K562 (cell line): ENCODE results near the gene TAS2R20. TPM values are rescaled to one million over a fixed set of nuclear protein-coding genes. Genes with fewer than 3 reads are reported as not detected.

Experiments
- ATAC-seq: fragments of 200-7000 bp; cut with Tn5 transposase; 3 replicates; pipeline ENCODE4 v1.9.1; 2020; ENCODE audit warnings: moderate library complexity
- BruUV-seq: library from RNA; stranded (reverse); fragments of 400-500 nt; replicated peaks from 2 replicates; lab custom pipeline; 2021; lab: Mats Ljungman, UMichigan
- CTCF ChIA-PET: fragments of 300-600 bp; formaldehyde crosslinking; extraction: SDS; loops from one replicate; lab custom pipeline; 2021; ENCODE audit warnings: low intra/inter-chr PET ratio; lab: Yijun Ruan, JAX
- POLR2A ChIA-PET: fragments of 300-600, 350-650 bp; sonication (Branson Sonifier 250); formaldehyde crosslinking; extraction: SDS; loops from one replicate; lab custom pipeline; 2021; ENCODE audit warnings: antibody characterized with exemption, inconsistent platforms; lab: Yijun Ruan, JAX
- DNase-seq, 4 experiments: peaks; one replicate each; pipeline versions ENCODE4 v3.0.0 to v3.0.0-alpha.2; 2011 to 2018; ENCODE audit warnings: low spot score in 3 of 4, mixed read lengths in 3 of 4; ENCODE audit errors: extremely low read depth in 1 of 4
- FAIRE-seq: peaks from 2 replicates; lab custom pipeline; 2011; peaks lifted over from hg19 to GRCh38; lab: Jason Lieb, UNC
- H2AFZ ChIP-seq: 2 replicates; pipeline ENCODE4 v1.6.0; 2011; ENCODE audit warnings: low read depth, low read length, control low read depth, inconsistent platforms
- H3K27ac ChIP-seq: fragments of 200-600 bp; 3 replicates; pipeline ENCODE4 v1.8.0; 2011; ENCODE audit warnings: low read depth, mild to moderate bottlenecking, control low read depth, inconsistent platforms, low read length, moderate library complexity, mixed read lengths; ENCODE audit errors: extremely low read depth
- H3K27me3 ChIP-seq, 2 experiments: fragments of 300-600 bp in 1 of 2; 2 replicates in 1 of 2; 3 replicates in 1 of 2; pipeline versions ENCODE4 v1.6.0 to v1.8.0; 2011; ENCODE audit warnings: inconsistent platforms in 2 of 2, low read length in 2 of 2, mild to moderate bottlenecking in 1 of 2, mixed read lengths in 1 of 2, moderate library complexity in 1 of 2; ENCODE audit not compliant: control insufficient read depth in 2 of 2, insufficient read depth in 2 of 2
- H3K36me3 ChIP-seq: fragments of 300-600 bp; 3 replicates; pipeline ENCODE4 v1.8.0; 2011; ENCODE audit warnings: mild to moderate bottlenecking, low read length, inconsistent platforms; ENCODE audit not compliant: control insufficient read depth, insufficient read depth
- H3K4me1 ChIP-seq, 2 experiments: fragments of 200-600 bp in 1 of 2; replicated peaks in 1 of 2; 2 replicates in 1 of 2; 3 replicates in 1 of 2; pipeline versions ENCODE4 v1.5.1 to v1.8.0; 2011; ENCODE audit warnings: inconsistent platforms in 2 of 2, low read length in 2 of 2, mild to moderate bottlenecking in 1 of 2, mixed read lengths in 1 of 2, moderate library complexity in 1 of 2; ENCODE audit not compliant: control insufficient read depth in 2 of 2, insufficient read depth in 2 of 2
- H3K4me2 ChIP-seq: 2 replicates; pipeline ENCODE4 v1.6.1; 2011; ENCODE audit warnings: low read length, control low read depth, inconsistent platforms, mixed read lengths; ENCODE audit not compliant: insufficient read depth
- H3K4me3 ChIP-seq: fragments of 200-600 bp; sonication (generic), shearing (Covaris generic); 2 replicates; pipeline ENCODE4 v1.5.1; 2016; ENCODE audit warnings: control low read depth, inconsistent platforms
- H3K79me2 ChIP-seq: fragments of 200-600 bp; 3 replicates; pipeline ENCODE4 v1.8.0; 2011; ENCODE audit warnings: low read length, inconsistent platforms; ENCODE audit not compliant: control insufficient read depth, insufficient read depth
- H3K9ac ChIP-seq, 2 experiments: 2 replicates each; pipeline versions ENCODE4 v1.6.0 to v1.6.1; 2011; ENCODE audit warnings: low read depth in 2 of 2, low read length in 2 of 2, control low read depth in 1 of 2, inconsistent platforms in 1 of 2, mild to moderate bottlenecking in 1 of 2, mixed read lengths in 1 of 2; ENCODE audit not compliant: insufficient read depth in 1 of 2
- H3K9me1 ChIP-seq: one replicate; pipeline ENCODE4 v1.6.0; 2011; ENCODE audit warnings: inconsistent platforms, mild to moderate bottlenecking, low read length, moderate library complexity; ENCODE audit not compliant: control insufficient read depth, insufficient read depth
- H3K9me3 ChIP-seq: replicated peaks from 2 replicates; pipeline ENCODE4 v1.5.1; 2011; ENCODE audit warnings: low read depth, low read length, inconsistent platforms; ENCODE audit not compliant: control insufficient read depth, insufficient read depth
- H4K20me1 ChIP-seq: replicated peaks from 2 replicates; pipeline ENCODE4 v1.6.1; 2011; ENCODE audit warnings: low read length, inconsistent platforms, mixed read lengths; ENCODE audit not compliant: control insufficient read depth, insufficient read depth
- YBX1 ChIP-seq: fragments of 450-650 bp; IDR thresholded peaks from 2 replicates; pipeline ENCODE4 v1.7.1; 2016; ENCODE audit warnings: mild to moderate bottlenecking
- ZBTB40 ChIP-seq, 2 experiments: fragments of 450-650 bp in 1 of 2; sonication (generic) in 1 of 2; formaldehyde crosslinking in 1 of 2; IDR thresholded peaks; 2 replicates each; pipeline versions ENCODE4 v1.7.1 to v1.9.0; 2016 to 2022; ENCODE audit warnings: inconsistent platforms in 1 of 2, mild to moderate bottlenecking in 1 of 2, missing genetic modification reagents in 1 of 2
- whole genome bisulfite sequencing: fragments of 100-300 bp; shearing (Covaris generic); methylation state at CpG from one replicate; pipeline ENCODE4 v1.1.6; 2016; ENCODE audit warnings: low coverage, mixed read lengths; ENCODE audit not compliant: insufficient coverage; ENCODE audit errors: missing lambda C conversion rate; 5-methylcytosine and 5-hydroxymethylcytosine counted together
- in situ Hi-C: fragments of 300-500 bp; cut with MboI; formaldehyde crosslinking; loops from 4 replicates; pipeline ENCODE4 v1.15.0; 2018; ENCODE audit warnings: inconsistent platforms, mixed read lengths
- intact Hi-C: fragments of 100-400 bp; cut with micrococcal nuclease; formaldehyde crosslinking; loops from 2 replicates; pipeline ENCODE4 v1.14.2; 2022
- polyA plus RNA-seq, 8 experiments: library from polyadenylated mRNA; depleted of rRNA in 4 of 8; stranded (reverse) in 5 of 8; unstranded in 3 of 8; fragments of >200 nt; fragmentation: Nextera tagmentation in 2 of 8; fragmentation: Illumina TruSeq in 1 of 8; extraction: Ambion mirVana in 2 of 8; extraction: Trizol in 1 of 8; gene quantifications; 2 replicates each; pipeline versions ENCODE4 v1.2.1 to v1.2.3, GENCODE V29; 2011 to 2014; ENCODE audit warnings: inconsistent platforms in 1 of 8, missing spikeins in 1 of 8
- total RNA-seq, 7 experiments: library from RNA; depleted of rRNA in 6 of 7; stranded (reverse); fragments of >200 nt in 6 of 7; fragmentation: Illumina TruSeq in 2 of 7; extraction: Trizol in 2 of 7; gene quantifications; 2 replicates each; pipeline versions ENCODE4 v1.2.1 to v1.2.3, GENCODE V29; 2011 to 2021; ENCODE audit warnings: low replicate concordance in 1 of 7

The TAS2R20 gene
- total and polyA plus RNA-seq, 9 of the 15 experiments (the other 6 are each of a cell fraction or from before 2014, with no cell fraction given) = 0.07 to 2.3 (median 0.77) TPM

- BruUV-seq = no TSS peak
- no peak within 1 kb of the TSS for H3K27ac ChIP-seq
Measured at GRCh38 chr12:11022520-11022919, 24.4 kb upstream of the TAS2R20 start, which contains the start of gene TAS2R19. Gene TAS2R19 (minus strand): TSS chr12:11022620. CDS start chr12:11022571, 49 bp downstream.

More at GRCh38 chr12:11022520-11022919, 24.4 kb upstream of the TAS2R20 start, which contains the start of gene TAS2R19:
- in situ Hi-C loops (no loop called here), intact Hi-C loops (no loop called here)
- Histone ChIP-seq H3K79me2 (no peaks in the 10 kb centered on the region), H4K20me1 (no peaks in the 10 kb centered on the region), H3K4me3 (no peak within 1 kb of the TSS), H2AFZ (no peak within 1 kb of the TSS), H3K4me2 (no peak within 1 kb of the TSS), H3K9ac (no peak within 1 kb of the TSS), H3K4me1 (no peaks in the 10 kb centered on the region), H3K36me3 (no peaks in the 10 kb centered on the region), H3K9me3 (no peaks in the 10 kb centered on the region), H3K27me3 (no peaks in the 10 kb centered on the region), H3K9me1 (no peaks in the 10 kb centered on the region)
- CTCF ChIA-PET = no interaction called here
- WGBS = 78% methylated on average over 1 of the region's 1 CpG
- FAIRE-seq (no peak), ATAC-seq (no peak), DNase-seq (no peak)
- POLR2A ChIA-PET = interaction anchor here (1.5 kb wide), 1 partner anchor 13 kb away, joined by 3 read pairs; no protein-coding TSS in a partner anchor
- TF ChIP-seq ZBTB40 (IDR thresholded peaks at IDR 0.05) (no peak), ZBTB40 (CRISPR knock-in tag; IDR thresholded peaks at IDR 0.05) (no peak), YBX1 (no peak)
